GM19043 (cell line): ENCODE measurements around the gene DNER.
"Not testable (repeated sequence)": the region's sequence is repeated elsewhere in the genome, so short reads cannot be mapped to it uniquely, and the experiment has no call there.

Experiments used
- ATAC-seq: cut with Tn5 transposase; IDR thresholded peaks from one replicate; pipeline ENCODE4 v1.9.1; 2021; ENCODE audit warnings: low read depth; ENCODE audit not compliant: unreplicated experiment

Gene DNER

GRCh38 chr2:229714080-229714735 lies at the start of gene DNER:
Gene DNER (minus strand): TSS chr2:229714555. CDS start chr2:229714423, 132 bp downstream.
- ATAC-seq = peak; percentile 75

- no peak for ATAC-seq
These were observed 47.3 kb upstream of the DNER start for GRCh38 chr2:229761663-229762062.

- not testable (repeated sequence) for ATAC-seq
These were observed 43.1 kb upstream of the DNER start for GRCh38 chr2:229757462-229757861.

GRCh38 chr2:229752970-229753729 lies 38.8 kb upstream of the DNER start:
- ATAC-seq = no peak

- no peak for ATAC-seq
These were observed 35.4 kb upstream of the DNER start for GRCh38 chr2:229749779-229750178.

GRCh38 chr2:229748950-229749349 lies 34.6 kb upstream of the DNER start:
- ATAC-seq = no peak

GRCh38 chr2:229742691-229743090 lies 28.3 kb upstream of the DNER start:
- not testable (repeated sequence) for ATAC-seq

- no peak for ATAC-seq
These were observed 25.9 kb upstream of the DNER start for GRCh38 chr2:229740279-229740678.

GRCh38 chr2:229738024-229738625 lies 23.8 kb upstream of the DNER start:
- ATAC-seq = no peak

- no peak for ATAC-seq
These were observed 20.1 kb upstream of the DNER start for GRCh38 chr2:229734410-229734809.

- ATAC-seq = no peak
These were observed 19.4 kb upstream of the DNER start for GRCh38 chr2:229733611-229734245.

- no peak for ATAC-seq
These were observed 18.5 kb upstream of the DNER start for GRCh38 chr2:229732897-229733296.

- ATAC-seq = no peak
These were observed 17.6 kb upstream of the DNER start for GRCh38 chr2:229731916-229732315.

- no peak for ATAC-seq
These were observed 17.0 kb upstream of the DNER start for GRCh38 chr2:229731363-229731762.

GRCh38 chr2:229728370-229728769 lies 14.0 kb upstream of the DNER start:
- no peak for ATAC-seq

GRCh38 chr2:229726643-229727042 lies 12.3 kb upstream of the DNER start:
- ATAC-seq = no peak

GRCh38 chr2:229725716-229726574 lies 11.6 kb upstream of the DNER start:
- no peak for ATAC-seq

- not testable (repeated sequence) for ATAC-seq
These were observed 8.8 kb upstream of the DNER start for GRCh38 chr2:229723192-229723591.

- no peak for ATAC-seq
These were observed 5.7 kb upstream of the DNER start for GRCh38 chr2:229719926-229720647.

GRCh38 chr2:229718057-229718456 lies 3.7 kb upstream of the DNER start:
- no peak for ATAC-seq
